Heart right ventricle (tissue), 16 donors: ENCODE data around the gene ATXN2. TPM values are rescaled to one million over a fixed set of nuclear protein-coding genes. Genes with fewer than 3 reads are reported as not detected.
"Not testable (repeated sequence)": the region's sequence is repeated elsewhere in the genome, so short reads cannot be mapped to it uniquely, and the experiment has no call there.

Source experiments
- ATAC-seq, 8 donors: fragments of 200-7000 bp; cut with Tn5 transposase; one replicate each; pipeline ENCODE4 v1.9.1; 2020; ENCODE audit warnings: mild to moderate bottlenecking in 8 of 8, moderate library complexity in 8 of 8, moderate number of reproducible peaks in 1 of 8
- DNase-seq, 2 donors: peaks; one replicate each; pipeline ENCODE4 v3.0.0-alpha.2; 2020
- H3K27ac ChIP-seq, 10 donors: fragments of 200-600 bp; sonication (generic) in 2 of 10; one replicate each; pipeline versions ENCODE4 v1.5.0 to v1.8.0; 2020 to 2022; ENCODE audit warnings: mild to moderate bottlenecking in 3 of 10
- H3K27me3 ChIP-seq, 7 donors: fragments of 200-600 bp; one replicate each; pipeline ENCODE4 v1.8.0; 2021 to 2022; ENCODE audit warnings: mild to moderate bottlenecking in 2 of 7
- H3K36me3 ChIP-seq, 9 donors: fragments of 200-600 bp; sonication (generic) in 1 of 9; one replicate each; pipeline versions ENCODE4 v1.5.0 to v1.8.0; 2020 to 2022; ENCODE audit warnings: mild to moderate bottlenecking in 2 of 9
- H3K4me1 ChIP-seq, 9 donors: fragments of 200-600 bp; sonication (generic) in 1 of 9; one replicate each; pipeline versions ENCODE4 v1.5.0 to v1.8.0; 2020 to 2022; ENCODE audit warnings: mild to moderate bottlenecking in 4 of 9
- H3K4me3 ChIP-seq, 10 donors: fragments of 200-600 bp; sonication (generic) in 2 of 10; one replicate each; pipeline versions ENCODE4 v1.5.0 to v1.8.0; 2020 to 2022; ENCODE audit warnings: mild to moderate bottlenecking in 7 of 10, moderate library complexity in 2 of 10
- H3K9me3 ChIP-seq, 11 donors: fragments of 200-600 bp in 10 of 11; sonication (generic) in 2 of 11; one replicate each; pipeline versions ENCODE4 v1.5.0 to v1.8.0; 2013 to 2022; ENCODE audit warnings: mild to moderate bottlenecking in 2 of 11, control low read depth in 1 of 11, moderate library complexity in 1 of 11
- WGBS, 2 donors: extraction: QIAGEN DNeasy Blood & Tissue Kit; methylation state at CpG; one replicate each; pipeline ENCODE4 v1.1.7; 2013; ENCODE audit warnings: inconsistent platforms in 1 of 2; 5-methylcytosine and 5-hydroxymethylcytosine counted together
- intact Hi-C, 10 donors: fragments of 100-400 bp; cut with DNase I; formaldehyde crosslinking; loops; one replicate each; pipeline versions ENCODE4 v1.11.1 to v1.14.2; 2022
- polyA plus RNA-seq, 2 donors: library from polyadenylated mRNA; stranded (reverse); fragments of 200-250 nt; gene quantifications; one replicate each; pipeline ENCODE4 v1.2.3, GENCODE V29; 2013
- total RNA-seq, 10 donors: library from RNA; stranded (reverse); fragmentation: NEBNext Ultra II Directional in 3 of 10; extraction: Animal tissue kit (Norgen Biotek cat#: 25700) in 3 of 10; gene quantifications; one replicate each; pipeline versions ENCODE4 v1.2.1 to v1.2.4, GENCODE V29; 2021 to 2023
- TF ChIP-seq, protein P1 (sequence below), 9 donors: fragments of 200-600 bp; sonication (generic) in 2 of 9; IDR thresholded peaks; one replicate each; pipeline versions ENCODE4 v1.5.0 to v1.8.0; 2021 to 2022; ENCODE audit warnings: antibody characterized with exemption in 9 of 9, mild to moderate bottlenecking in 5 of 9, moderate library complexity in 1 of 9
- donor health status: Arrhythmogenic right ventricular cardiomyopathy.
- donor health status: ischemic (EF 13 %, LVEDD 7.1; RV severe dilation, severe dysfunction).
- donor health status: healthy with polysubstance abuse.
- donor health status: DM: no; HTN: yes; CAD: no.
- donor health status: DM: no; HTN: no; CAD: no.
- donor health status: ischemic (EF 25% LVEDD 6.9; RV normal size, moderate dysfunction).
- donor health status: ischemic (EF 25% LVEDD 5.7; RV mildly dilated, moderate dysfunction).
- donor health status: healthy.
- donor health status: DM: yes; HTN: yes; CAD: no.
- donor health status: Ischemic cardiomyopathy.
- donor health status: ischemic (EF 35%, LVEDD 5.7; RV mildly dilated, moderate dysfunction).
- donor health status: nonischemic (EF 11% LVEDD 7.7; RV severe dilation, severe dysfunction).
- donor health status: DM: yes; HTN: yes; CAD: no.
- donor health status: PGD.
- donor health status: ischemic (EF 29% LVEDD 5.4; RV normal size, mild dysfunction).
- donor health status: nonischemic (EF 23%, LVEDD 6.1; RV moderate dilation, normal function).

ATXN2 gene
- total and polyA plus RNA-seq, 12 donors: 18.8 to 69.9 (median 55.0) TPM

DNA sequence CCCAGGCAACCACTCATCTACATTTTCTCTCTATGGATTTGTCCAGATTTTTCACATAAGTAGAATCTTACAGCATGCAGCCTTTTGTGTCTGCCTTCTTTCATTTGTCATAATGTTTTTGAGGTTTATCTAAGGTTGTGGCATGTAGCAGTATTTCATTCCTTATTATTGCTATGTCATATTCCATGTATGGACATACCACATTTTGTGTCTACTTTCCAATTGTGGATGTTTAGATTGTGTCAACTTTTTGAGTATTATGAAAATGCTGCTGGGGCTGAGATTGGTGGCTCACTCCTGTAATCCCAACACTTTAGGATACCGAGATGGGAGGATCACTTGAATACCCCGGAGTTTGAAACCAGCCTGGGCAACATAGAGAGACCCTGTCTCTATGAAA is 3.2 kb upstream of the ATXN2 start:
- Histone ChIP-seq H3K27ac (no peak overlapping the region), H3K4me3 (no peak overlapping the region), H3K9me3 (no peaks in the 10 kb centered on the region), H3K36me3 (no peaks in the 10 kb centered on the region), H3K27me3 (no peaks in the 10 kb centered on the region), H3K4me1 (peaks cover 0 to 11% (median 9%) of the 10 kb centered on the region in 9 donors)
- intact Hi-C loops: loop anchor here in 1 of 10 donors (5.0 kb wide), 1 partner anchor 35 kb away; no protein-coding TSS in a partner anchor
- WGBS, 2 donors: 97 to 98% methylated on average over 2 of the region's 2 CpGs
- DNase-seq: no peak
- TF ChIP-seq, protein P1, sequence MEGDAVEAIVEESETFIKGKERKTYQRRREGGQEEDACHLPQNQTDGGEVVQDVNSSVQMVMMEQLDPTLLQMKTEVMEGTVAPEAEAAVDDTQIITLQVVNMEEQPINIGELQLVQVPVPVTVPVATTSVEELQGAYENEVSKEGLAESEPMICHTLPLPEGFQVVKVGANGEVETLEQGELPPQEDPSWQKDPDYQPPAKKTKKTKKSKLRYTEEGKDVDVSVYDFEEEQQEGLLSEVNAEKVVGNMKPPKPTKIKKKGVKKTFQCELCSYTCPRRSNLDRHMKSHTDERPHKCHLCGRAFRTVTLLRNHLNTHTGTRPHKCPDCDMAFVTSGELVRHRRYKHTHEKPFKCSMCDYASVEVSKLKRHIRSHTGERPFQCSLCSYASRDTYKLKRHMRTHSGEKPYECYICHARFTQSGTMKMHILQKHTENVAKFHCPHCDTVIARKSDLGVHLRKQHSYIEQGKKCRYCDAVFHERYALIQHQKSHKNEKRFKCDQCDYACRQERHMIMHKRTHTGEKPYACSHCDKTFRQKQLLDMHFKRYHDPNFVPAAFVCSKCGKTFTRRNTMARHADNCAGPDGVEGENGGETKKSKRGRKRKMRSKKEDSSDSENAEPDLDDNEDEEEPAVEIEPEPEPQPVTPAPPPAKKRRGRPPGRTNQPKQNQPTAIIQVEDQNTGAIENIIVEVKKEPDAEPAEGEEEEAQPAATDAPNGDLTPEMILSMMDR (IDR thresholded peaks at IDR 0.05): no peak
- no peak for ATAC-seq

DNA sequence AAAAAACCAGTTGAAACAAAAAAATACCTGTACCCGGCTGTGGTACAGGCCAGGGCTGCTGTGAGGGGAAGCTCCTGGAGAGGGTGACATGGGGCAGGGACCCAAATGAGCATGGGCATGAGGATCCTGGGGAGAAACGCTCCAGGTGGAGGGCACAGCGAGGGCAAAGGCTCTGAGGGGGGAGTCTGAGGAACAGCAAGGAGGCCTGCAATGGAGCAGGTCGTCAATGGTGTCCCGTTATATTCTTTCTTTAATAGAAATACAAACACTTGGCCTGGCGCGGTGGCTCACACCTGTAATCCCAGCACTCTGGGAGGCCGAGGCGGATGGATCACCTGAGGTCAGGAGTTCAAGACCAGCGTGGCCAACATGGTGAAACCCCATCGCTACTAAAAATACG is 1.9 kb upstream of the ATXN2 start:
- H3K36me3 ChIP-seq, H3K9me3 ChIP-seq, H3K27ac ChIP-seq, DNase-seq, H3K27me3 ChIP-seq, ATAC-seq, H3K4me3 ChIP-seq: not testable (repeated sequence)
- 97% methylated on average over 12 of the region's 12 CpGs for WGBS, 2 donors
- peaks cover 4 to 24% (median 19%) of the 10 kb centered on the region in 9 donors for H3K4me1 ChIP-seq
- intact Hi-C loops: loop anchor here in 1 of 10 donors (5.0 kb wide), 1 partner anchor 36 kb away; no protein-coding TSS in a partner anchor

DNA sequence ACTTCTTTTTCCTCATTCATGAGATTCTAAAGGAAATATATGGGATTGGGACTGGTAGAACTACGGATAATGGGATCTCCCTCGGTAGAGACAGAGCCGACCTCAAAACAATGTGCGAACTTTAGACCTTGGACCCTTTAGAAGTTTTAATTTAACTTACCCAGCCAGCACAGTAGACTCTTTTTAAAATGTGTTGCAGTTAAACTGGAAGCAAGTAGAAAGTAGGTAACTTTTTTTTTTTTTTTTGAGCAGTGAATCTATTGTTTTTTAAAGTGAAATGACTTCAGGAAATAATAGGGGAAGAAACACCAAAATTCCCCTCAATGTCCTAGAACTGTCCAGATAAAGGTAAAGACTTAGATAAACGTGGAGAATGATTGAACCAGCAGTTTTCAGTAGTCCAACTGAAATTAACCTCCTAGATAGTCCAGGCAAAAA is 1.1 kb upstream of the ATXN2 start:
- Histone ChIP-seq H3K36me3 (no peaks in the 10 kb centered on the region), H3K27ac (peak overlapping the region; percentile 93 to 100 (median 99)), H3K4me3 (peak overlapping the region in 9 of 10 donors; percentile 78 to 97 (median 92)), H3K9me3 (no peaks in the 10 kb centered on the region), H3K4me1 (peaks cover 4 to 31% (median 26%) of the 10 kb centered on the region in 9 donors), H3K27me3 (no peaks in the 10 kb centered on the region)
- no peak for DNase-seq
- TF ChIP-seq, protein P1 (IDR thresholded peaks at IDR 0.05): no peak
- ATAC-seq: no peak
- intact Hi-C loops: loop anchor here in 1 of 10 donors (5.0 kb wide), 1 partner anchor 37 kb away; no protein-coding TSS in a partner anchor
- 8 to 11% methylated on average over 5 of the region's 5 CpGs for WGBS, 2 donors

DNA sequence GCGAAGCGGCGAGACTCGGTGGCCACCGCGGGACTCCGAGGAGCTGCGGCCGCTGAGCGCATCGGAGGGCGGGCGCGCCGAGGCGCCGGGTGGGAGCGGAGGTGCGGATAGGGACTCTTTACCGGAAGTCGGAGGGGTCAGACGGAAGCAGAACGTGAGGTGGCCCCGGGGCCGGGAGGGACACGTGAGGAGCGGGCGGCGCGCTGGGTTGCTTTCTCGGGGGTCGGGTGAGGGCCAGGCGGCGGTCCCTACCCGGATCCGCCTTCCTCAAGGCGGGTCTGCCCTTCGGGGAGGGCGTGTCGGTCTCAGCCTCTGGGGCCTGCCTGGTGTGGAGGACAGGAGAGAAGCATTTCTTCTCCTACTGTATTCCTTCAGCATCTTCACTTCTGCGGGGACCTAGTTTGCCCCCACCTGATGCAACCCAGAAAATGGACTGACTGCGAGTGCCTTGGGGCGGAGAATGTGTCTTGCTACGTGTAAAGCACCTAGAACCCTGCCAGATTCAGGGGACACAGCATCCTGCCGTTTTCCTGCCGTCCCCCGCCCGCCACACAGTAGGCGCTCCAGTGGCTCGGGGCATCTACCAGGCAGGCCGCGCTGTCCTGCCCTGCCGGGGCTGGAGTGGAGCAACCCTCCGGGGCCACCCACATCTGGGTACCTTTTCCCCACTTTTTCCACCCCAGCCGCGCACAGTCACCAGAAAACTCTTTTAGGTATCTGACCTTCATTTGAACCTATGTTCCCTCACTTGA is 514 bp upstream of the ATXN2 start:
- intact Hi-C loops: loop anchor here in 3 of 10 donors (5.0 kb wide), 2 partner anchors 37 to 38 kb away; no protein-coding TSS in a partner anchor
- TF ChIP-seq, protein P1 (IDR thresholded peaks at IDR 0.05): no peak
- DNase-seq (peak; percentile 92 to 93), ATAC-seq (peak; percentile 84 to 92 (median 91))
- no peaks in the 10 kb centered on the region for H3K27me3 ChIP-seq
- H3K36me3 ChIP-seq: no peaks in the 10 kb centered on the region
- H3K9me3 ChIP-seq: no peaks in the 10 kb centered on the region
- H3K4me1 ChIP-seq: peaks cover 4 to 37% (median 32%) of the 10 kb centered on the region in 9 donors
- WGBS, 2 donors: 0% methylated on average over 55 to 56 of the region's 56 CpGs
- peak overlapping the region; percentile 78 to 97 (median 92) for H3K4me3 ChIP-seq
- peak overlapping the region; percentile 93 to 100 (median 99) for H3K27ac ChIP-seq
